GM19438 (cell line): ENCODE results near the gene MAP3K19.
"Not testable (repeated sequence)": the region's sequence is repeated elsewhere in the genome, so short reads cannot be mapped to it uniquely, and the experiment has no call there.

ENCODE experiments used
- ATAC-seq: cut with Tn5 transposase; IDR thresholded peaks from one replicate; pipeline ENCODE4 v1.9.1; 2021; ENCODE audit warnings: low read depth; ENCODE audit not compliant: unreplicated experiment

The MAP3K19 gene

GRCh38 chr2:134988994-134989605 is 58.1 kb downstream of the MAP3K19 start:
- ATAC-seq: no peak

GRCh38 chr2:134985061-134985460 is 62.2 kb downstream of the MAP3K19 start:
- no peak for ATAC-seq

- no peak for ATAC-seq
Measured at GRCh38 chr2:134982603-134983002, 64.6 kb downstream of the MAP3K19 start.

- ATAC-seq: no peak
Measured at GRCh38 chr2:134980639-134981038, 66.6 kb downstream of the MAP3K19 start.

- no peak for ATAC-seq
Measured at GRCh38 chr2:134979221-134979620, 68.0 kb downstream of the MAP3K19 start.

GRCh38 chr2:134977104-134977503 is 70.1 kb downstream of the MAP3K19 start:
- not testable (repeated sequence) for ATAC-seq

GRCh38 chr2:134976074-134976702 is 71.1 kb downstream of the MAP3K19 start:
- no peak for ATAC-seq

GRCh38 chr2:134975281-134976009 is 71.8 kb downstream of the MAP3K19 start:
- ATAC-seq: no peak

- ATAC-seq: no peak
Measured at GRCh38 chr2:134973241-134974138, 73.8 kb downstream of the MAP3K19 start.

GRCh38 chr2:134967166-134967565 is 80.1 kb downstream of the MAP3K19 start:
- ATAC-seq: not testable (repeated sequence)

- no peak for ATAC-seq
Measured at GRCh38 chr2:134957477-134957876, 89.8 kb downstream of the MAP3K19 start.

GRCh38 chr2:134955744-134956143 is 91.5 kb downstream of the MAP3K19 start:
- ATAC-seq: no peak

- no peak for ATAC-seq
Measured at GRCh38 chr2:134954065-134954464, 93.2 kb downstream of the MAP3K19 start.

GRCh38 chr2:134952608-134953007 is 94.6 kb downstream of the MAP3K19 start:
- ATAC-seq: no peak

GRCh38 chr2:134950886-134951285 is 96.4 kb downstream of the MAP3K19 start:
- ATAC-seq: no peak

GRCh38 chr2:134949981-134950708 is 97.1 kb downstream of the MAP3K19 start:
- no peak for ATAC-seq

GRCh38 chr2:134946073-134946472 is 101.2 kb downstream of the MAP3K19 start:
- no peak for ATAC-seq

- no peak for ATAC-seq
Measured at GRCh38 chr2:134944975-134945374, 102.3 kb downstream of the MAP3K19 start.

- ATAC-seq: peak; percentile 81
Measured at GRCh38 chr2:134943540-134943939, 103.7 kb downstream of the MAP3K19 start.

- ATAC-seq: no peak
Measured at GRCh38 chr2:134936691-134937090, 110.6 kb downstream of the MAP3K19 start.
